H1 (cell line): ENCODE results near the gene SCNM1. TPM values are rescaled to one million over a fixed set of nuclear protein-coding genes. Genes with fewer than 3 reads are reported as not detected.

Experiments used
- CTCF ChIA-PET: fragments of 300-600 bp; sonication (Branson Sonifier 250); formaldehyde crosslinking; loops from one replicate; lab custom pipeline; 2021; ENCODE audit not compliant: partially characterized antibody; lab: Charles Lee
- POLR2A ChIA-PET: fragments of 300-600 bp; sonication (Branson Sonifier 250); formaldehyde crosslinking; loops from one replicate; lab custom pipeline; 2021; ENCODE audit warnings: inconsistent platforms; ENCODE audit not compliant: partially characterized antibody; lab: Charles Lee
- DNase-seq, 2 experiments: peaks; one replicate each; pipeline versions ENCODE4 v3.0.0 to v3.0.0-alpha.2; 2010 to 2022; ENCODE audit warnings: low spot score in 2 of 2, low read depth in 1 of 2, mixed read lengths in 1 of 2
- FAIRE-seq: peaks from 2 replicates; lab custom pipeline; 2011; peaks lifted over from hg19 to GRCh38; lab: Jason Lieb, UNC
- H2AFZ ChIP-seq: 2 replicates; pipeline ENCODE4 v1.8.1; 2012; ENCODE audit warnings: low read length, inconsistent platforms
- H2AK5ac ChIP-seq: 2 replicates; pipeline ENCODE4 v1.6.1; 2013; ENCODE audit warnings: low read depth, low read length
- H2BK120ac ChIP-seq: replicated peaks from 2 replicates; pipeline ENCODE3; 2013; ENCODE audit warnings: low read depth, low read length, inconsistent platforms
- H2BK12ac ChIP-seq: 2 replicates; pipeline ENCODE4 v1.6.1; 2013; ENCODE audit warnings: low read depth, low read length
- H2BK15ac ChIP-seq: 2 replicates; pipeline ENCODE4 v1.6.1; 2013; ENCODE audit warnings: low read length
- H2BK20ac ChIP-seq: 2 replicates; pipeline ENCODE4 v1.6.1; 2013; ENCODE audit warnings: low read length
- H2BK5ac ChIP-seq: 2 replicates; pipeline ENCODE4 v1.6.1; 2013; ENCODE audit warnings: low read depth, low read length
- H3K14ac ChIP-seq: 2 replicates; pipeline ENCODE4 v1.6.1; 2013; ENCODE audit warnings: inconsistent platforms; ENCODE audit not compliant: insufficient read length
- H3K18ac ChIP-seq: 2 replicates; pipeline ENCODE4 v1.6.1; 2013; ENCODE audit warnings: low read length; ENCODE audit errors: extremely low read depth
- H3K23ac ChIP-seq: 2 replicates; pipeline ENCODE4 v1.6.1; 2013; ENCODE audit warnings: inconsistent platforms; ENCODE audit not compliant: insufficient read length
- H3K23me2 ChIP-seq: 2 replicates; pipeline ENCODE4 v1.6.1; 2013; ENCODE audit warnings: low read depth, low read length
- H3K27ac ChIP-seq: 2 replicates; pipeline ENCODE4 v1.6.1; 2011; ENCODE audit warnings: low read depth, low read length, inconsistent platforms
- H3K27me3 ChIP-seq, 4 experiments: replicated peaks in 1 of 4; 1 replicate in 1 of 4; 2 replicates in 3 of 4; pipeline versions ENCODE4 v1.6.1 to v1.8.1; 2011 to 2013; ENCODE audit warnings: low read length in 3 of 4, mild to moderate bottlenecking in 3 of 4, inconsistent platforms in 2 of 4, mixed read lengths in 2 of 4, moderate library complexity in 1 of 4; ENCODE audit not compliant: control insufficient read depth in 3 of 4, insufficient read depth in 3 of 4; ENCODE audit errors: extremely low read depth in 1 of 4
- H3K36me3 ChIP-seq, 4 experiments: 2 replicates each; pipeline versions ENCODE4 v1.6.1 to v1.8.1; 2011 to 2013; ENCODE audit warnings: mild to moderate bottlenecking in 4 of 4, low read length in 3 of 4, moderate library complexity in 2 of 4, control low read depth in 1 of 4, inconsistent platforms in 1 of 4; ENCODE audit not compliant: insufficient read depth in 4 of 4, control insufficient read depth in 2 of 4
- H3K4ac ChIP-seq: replicated peaks from 2 replicates; pipeline ENCODE3; 2013; ENCODE audit warnings: low read length, low read depth, mixed read lengths, inconsistent platforms; ENCODE audit not compliant: insufficient read length
- H3K4me1 ChIP-seq, 4 experiments: replicated peaks in 1 of 4; 1 replicate in 1 of 4; 2 replicates in 3 of 4; pipeline versions ENCODE4 v1.6.1 to v1.8.1; 2011 to 2013; ENCODE audit warnings: low read length in 3 of 4, inconsistent platforms in 2 of 4, mixed read lengths in 1 of 4; ENCODE audit not compliant: insufficient read depth in 4 of 4, control insufficient read depth in 3 of 4
- H3K4me2 ChIP-seq, 2 experiments: 2 replicates each; pipeline versions ENCODE4 v1.6.1 to v1.8.1; 2011 to 2013; ENCODE audit warnings: low read depth in 2 of 2, low read length in 2 of 2, control low read depth in 1 of 2, inconsistent platforms in 1 of 2, mild to moderate bottlenecking in 1 of 2; ENCODE audit not compliant: insufficient read depth in 1 of 2
- H3K4me3 ChIP-seq, 4 experiments: fragments of 200-600, 300-600 bp in 1 of 4; sonication (generic), shearing (Covaris generic), sonication (Bioruptor Twin) in 1 of 4; 2 replicates each; pipeline versions ENCODE4 v1.5.1 to v1.8.1; 2011 to 2016; ENCODE audit warnings: low read length in 4 of 4, low read depth in 3 of 4, control low read depth in 2 of 4, inconsistent platforms in 2 of 4, mild to moderate bottlenecking in 2 of 4, mixed read lengths in 1 of 4, moderate library complexity in 1 of 4; ENCODE audit not compliant: insufficient read depth in 2 of 4; ENCODE audit errors: extremely low read depth in 1 of 4
- H3K56ac ChIP-seq: replicated peaks from 2 replicates; pipeline ENCODE3; 2013; ENCODE audit warnings: low read depth, mild to moderate bottlenecking, mixed read lengths, low read length, inconsistent platforms; ENCODE audit not compliant: insufficient read length
- H3K79me1 ChIP-seq: 2 replicates; pipeline ENCODE4 v1.6.1; 2013; ENCODE audit warnings: low read depth, low read length, control low read depth
- H3K79me2 ChIP-seq, 2 experiments: 2 replicates each; pipeline versions ENCODE4 v1.6.1 to v1.8.1; 2012 to 2013; ENCODE audit warnings: low read length in 2 of 2, mild to moderate bottlenecking in 2 of 2, inconsistent platforms in 1 of 2; ENCODE audit not compliant: insufficient read depth in 2 of 2, control insufficient read depth in 1 of 2
- H3K9ac ChIP-seq, 4 experiments: replicated peaks in 1 of 4; 1 replicate in 1 of 4; 2 replicates in 3 of 4; pipeline versions ENCODE4 v1.6.1 to v1.8.1; 2011 to 2013; ENCODE audit warnings: low read depth in 3 of 4, low read length in 3 of 4, control low read depth in 2 of 4, mild to moderate bottlenecking in 2 of 4, moderate library complexity in 2 of 4, inconsistent platforms in 1 of 4; ENCODE audit errors: extremely low read depth in 1 of 4
- H3K9me3 ChIP-seq, 2 experiments: 2 replicates each; pipeline versions ENCODE4 v1.6.1 to v1.8.1; 2012 to 2013; ENCODE audit warnings: mild to moderate bottlenecking in 2 of 2, moderate library complexity in 2 of 2, control low read depth in 1 of 2, inconsistent platforms in 1 of 2, low read depth in 1 of 2, low read length in 1 of 2, mixed read lengths in 1 of 2; ENCODE audit not compliant: insufficient read depth in 2 of 2
- H4K20me1 ChIP-seq, 2 experiments: replicated peaks in 1 of 2; 2 replicates each; pipeline versions ENCODE3 to v1.8.1; 2011 to 2013; ENCODE audit warnings: inconsistent platforms in 2 of 2, low read length in 2 of 2, mild to moderate bottlenecking in 1 of 2; ENCODE audit not compliant: insufficient read depth in 2 of 2, control insufficient read depth in 1 of 2
- H4K5ac ChIP-seq: 2 replicates; pipeline ENCODE4 v1.6.1; 2013; ENCODE audit warnings: low read length, low read depth, mixed read lengths, inconsistent platforms; ENCODE audit not compliant: insufficient read length
- H4K8ac ChIP-seq: 2 replicates; pipeline ENCODE4 v1.8.0; 2013; ENCODE audit warnings: mild to moderate bottlenecking, moderate library complexity, low read length, inconsistent platforms; ENCODE audit not compliant: insufficient read depth; ENCODE audit errors: extremely low read depth
- H4K91ac ChIP-seq: replicated peaks from 2 replicates; pipeline ENCODE3; 2013; ENCODE audit warnings: low read length, mixed read lengths, inconsistent platforms; ENCODE audit not compliant: insufficient read length
- HDAC6 ChIP-seq: IDR thresholded peaks from one replicate; pipeline ENCODE4 v1.7.1; 2012; ENCODE audit warnings: low read depth, mild to moderate bottlenecking, inconsistent platforms, low read length, moderate library complexity
- TCF12 ChIP-seq: IDR thresholded peaks from 2 replicates; pipeline ENCODE4 v1.6.1; 2011; ENCODE audit warnings: low read depth, mild to moderate bottlenecking, low read length
- WGBS, 2 experiments: shearing (Covaris generic) in 1 of 2; methylation state at CpG; one replicate each; pipeline versions ENCODE4 v1.1.6 to v1.1.7; 2013 to 2015; ENCODE audit warnings: low lambda C conversion rate in 2 of 2, mixed read lengths in 2 of 2, inconsistent platforms in 1 of 2, low coverage in 1 of 2, missing lambda C conversion rate in 1 of 2; ENCODE audit not compliant: insufficient replicate concordance in 2 of 2, insufficient coverage in 1 of 2, insufficient read length in 1 of 2; ENCODE audit errors: extremely low coverage in 1 of 2, missing lambda C conversion rate in 1 of 2; 5-methylcytosine and 5-hydroxymethylcytosine counted together
- polyA plus RNA-seq, 7 experiments: library from polyadenylated mRNA; depleted of rRNA in 3 of 7; stranded (reverse) in 5 of 7; unstranded in 2 of 7; fragments of >200 nt in 5 of 7; fragments of 200-250 nt in 2 of 7; gene quantifications; 1 replicate in 5 of 7; 2 replicates in 1 of 7; 4 replicates in 1 of 7; pipeline versions ENCODE4 v1.2.1 to v1.2.3, GENCODE V29; 2011 to 2013; ENCODE audit warnings: missing spikeins in 2 of 7, mixed read lengths in 2 of 7
- total RNA-seq: library from RNA; stranded (reverse); fragmentation: NEBNext Ultra II Directional; extraction: Animal tissue kit (Norgen Biotek cat#: 25700); gene quantifications from 2 replicates; pipeline ENCODE4 v1.2.1, GENCODE V29; 2021

SCNM1 gene
- total and polyA plus RNA-seq, 2 of the 8 experiments (the other 6 are each of a cell fraction or from before 2014, with no cell fraction given): 13.6 to 46.2 TPM

DNA sequence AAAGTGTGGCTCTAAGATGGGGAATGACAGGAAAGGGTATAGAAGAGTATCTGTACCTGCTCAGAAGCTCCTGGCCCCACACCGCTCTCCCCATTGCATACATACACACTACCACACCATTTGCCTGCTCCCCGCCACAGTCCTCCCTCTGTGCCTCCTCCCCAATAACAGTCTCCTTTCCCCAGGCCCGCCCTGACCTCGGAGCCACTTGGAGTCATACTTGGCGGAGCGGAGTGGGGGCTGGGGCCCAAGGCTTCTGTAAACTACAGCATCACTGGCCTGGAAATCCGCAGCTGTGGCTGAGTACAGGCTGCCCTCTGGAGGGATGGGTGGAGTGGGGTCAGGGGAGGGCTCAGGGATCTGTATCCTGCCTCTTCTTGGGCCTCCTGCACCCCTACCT lies 28.2 kb upstream of the SCNM1 start:
- Histone ChIP-seq H4K8ac (no peak overlapping the region), H3K56ac (no peak overlapping the region), H3K4me1 (peaks cover 0 to 10% (median 6%) of the 10 kb centered on the region in 4 experiments; a peak in 5 of 7 replicates), H2BK5ac (no peak overlapping the region), H3K23ac (no peak overlapping the region), H3K4me3 (no peak overlapping the region), H3K14ac (no peak overlapping the region), H3K9ac (no peak overlapping the region), H2BK20ac (no peak overlapping the region), H3K18ac (no peak overlapping the region), H3K4ac (no peak overlapping the region), H4K91ac (no peak overlapping the region), H3K9me3 (no peaks in the 10 kb centered on the region), H3K27me3 (peaks cover 0 to 14% (median 8%) of the 10 kb centered on the region in 4 experiments; a peak in 5 of 7 replicates), H4K20me1 (peaks cover 3 to 4% of the 10 kb centered on the region in 2 experiments), H2BK15ac (no peak overlapping the region), H3K23me2 (peaks cover 4% of the 10 kb centered on the region; the same call in 1 of the 2 replicates), H4K5ac (no peak overlapping the region), H3K27ac (no peak overlapping the region), H3K4me2 (no peak overlapping the region), H3K79me2 (no peaks in the 10 kb centered on the region), H2BK120ac (no peak overlapping the region), H3K36me3 (peaks cover 0 to 10% (median 2%) of the 10 kb centered on the region in 4 experiments; a peak in 4 of 8 replicates), H3K79me1 (no peaks in the 10 kb centered on the region), H2BK12ac (no peak overlapping the region), H2AFZ (no peak overlapping the region), H2AK5ac (no peak overlapping the region)
- ChIA-PET CTCF (interaction anchor here (0.5 to 7.9 kb wide), 3 partner anchors 17 to 605 kb away, joined by 3 to 94 read pairs (median 5); partner anchors contain the start of gene TNFAIP8L2), POLR2A (no interaction called here)
- WGBS, 2 experiments: 90% methylated on average over 7 of the region's 7 CpGs; no CpG with 5 or more reads in 1 of the 2 experiments
- FAIRE-seq (no peak), DNase-seq (no peak)
- TF ChIP-seq HDAC6: no peak
- no peak for TF ChIP-seq TCF12
